ENCODE data around the gene PPP2R2B.

PPP2R2B gene

GRCh38 chr5:146873186-146873917 is 5.2 kb downstream of the PPP2R2B start:
- no peak for TF ChIP-seq ZNF274 (IDR thresholded peaks at IDR 0.05; ENCODE audit: low read depth, low read length)
- no peak overlapping the region for H3K4me3 ChIP-seq (ENCODE audit: low read length)

GRCh38 chr5:146872188-146872587 is 6.4 kb downstream of the PPP2R2B start:
- no peak for TF ChIP-seq ZNF274 (IDR thresholded peaks at IDR 0.05; ENCODE audit: low read depth, low read length)
- H3K4me3 ChIP-seq (ENCODE audit: low read length) = no peak overlapping the region

- no peak for TF ChIP-seq ZNF274 (IDR thresholded peaks at IDR 0.05; ENCODE audit: low read depth, low read length)
Measured at GRCh38 chr5:146867996-146868708, 10.4 kb downstream of the PPP2R2B start.

GRCh38 chr5:146866263-146866662 is 12.3 kb downstream of the PPP2R2B start:
- no peak overlapping the region for H3K4me3 ChIP-seq (ENCODE audit: low read length)
- no peak for TF ChIP-seq ZNF274 (IDR thresholded peaks at IDR 0.05; ENCODE audit: low read depth, low read length)

More at GRCh38 chr5:146867996-146868708, 10.4 kb downstream of the PPP2R2B start:
- no peak overlapping the region for H3K4me3 ChIP-seq (ENCODE audit: low read length)

GRCh38 chr5:146862641-146863040 is 15.9 kb downstream of the PPP2R2B start:
- no peak for TF ChIP-seq ZNF274 (IDR thresholded peaks at IDR 0.05; ENCODE audit: low read depth, low read length)
- no peak overlapping the region for H3K4me3 ChIP-seq (ENCODE audit: low read length)

GRCh38 chr5:146860213-146860893 is 18.2 kb downstream of the PPP2R2B start:
- no peak for TF ChIP-seq ZNF274 (IDR thresholded peaks at IDR 0.05; ENCODE audit: low read depth, low read length)
- no peak overlapping the region for H3K4me3 ChIP-seq (ENCODE audit: low read length)

GRCh38 chr5:146852089-146852488 is 26.5 kb downstream of the PPP2R2B start:
- TF ChIP-seq ZNF274 (IDR thresholded peaks at IDR 0.05; ENCODE audit: low read depth, low read length) = no peak
- H3K4me3 ChIP-seq (ENCODE audit: low read length) = no peak overlapping the region

GRCh38 chr5:146851133-146851532 is 27.4 kb downstream of the PPP2R2B start:
- TF ChIP-seq ZNF274 (IDR thresholded peaks at IDR 0.05; ENCODE audit: low read depth, low read length) = no peak
- H3K4me3 ChIP-seq (ENCODE audit: low read length) = no peak overlapping the region

GRCh38 chr5:146849694-146850303 is 28.8 kb downstream of the PPP2R2B start:
- H3K4me3 ChIP-seq (ENCODE audit: low read length) = no peak overlapping the region
- TF ChIP-seq ZNF274 (IDR thresholded peaks at IDR 0.05; ENCODE audit: low read depth, low read length) = no peak

GRCh38 chr5:146848133-146848532 is 30.4 kb downstream of the PPP2R2B start:
- TF ChIP-seq ZNF274 (IDR thresholded peaks at IDR 0.05; ENCODE audit: low read depth, low read length) = no peak
- H3K4me3 ChIP-seq (ENCODE audit: low read length) = no peak overlapping the region

- TF ChIP-seq ZNF274 (IDR thresholded peaks at IDR 0.05; ENCODE audit: low read depth, low read length) = no peak
- no peak overlapping the region for H3K4me3 ChIP-seq (ENCODE audit: low read length)
Measured at GRCh38 chr5:146840016-146840415, 38.5 kb downstream of the PPP2R2B start.

- no peak for TF ChIP-seq ZNF274 (IDR thresholded peaks at IDR 0.05; ENCODE audit: low read depth, low read length)
- H3K4me3 ChIP-seq (ENCODE audit: low read length) = no peak overlapping the region
Measured at GRCh38 chr5:146836226-146836842, 42.2 kb downstream of the PPP2R2B start.

- no peak overlapping the region for H3K4me3 ChIP-seq (ENCODE audit: low read length)
- no peak for TF ChIP-seq ZNF274 (IDR thresholded peaks at IDR 0.05; ENCODE audit: low read depth, low read length)
Measured at GRCh38 chr5:146832985-146833732, 45.4 kb downstream of the PPP2R2B start.

Measured in GM08714 (cell line).